Measurements from ENCODE around the gene PILRA.
"Not testable (repeated sequence)": the region's sequence is repeated elsewhere in the genome, so short reads cannot be mapped to it uniquely, and the experiment has no call there.

Gene PILRA

DNA sequence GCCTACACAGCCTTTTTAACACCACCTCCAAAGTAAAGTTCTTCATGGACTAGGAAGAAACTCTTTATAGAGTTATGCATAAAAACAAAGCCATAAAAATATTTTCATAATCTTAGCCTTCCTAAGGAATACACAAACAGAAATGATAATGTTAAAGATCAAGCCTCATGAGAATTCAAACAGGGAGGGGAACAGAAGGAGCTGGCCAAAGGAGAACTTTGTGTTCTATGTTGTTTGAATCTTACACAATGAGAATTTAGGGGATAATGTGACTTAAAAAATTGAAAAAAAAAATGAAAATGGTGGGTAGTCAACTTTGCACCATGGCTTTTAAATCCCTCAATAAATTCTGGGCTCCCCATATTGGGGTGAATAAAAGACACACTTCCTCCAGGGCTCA, 24.5 kb upstream of the PILRA start:
- Histone ChIP-seq H2AK5ac (ENCODE audit: low read length, severe bottlenecking) (no peak overlapping the region), H2BK12ac (ENCODE audit: low read length in 2 of 2) (no peak overlapping the region), H3K23ac (ENCODE audit: low read length in 2 of 2) (no peak overlapping the region), H3K4me2 (ENCODE audit: low read length, poor library complexity, severe bottlenecking) (no peak overlapping the region), H3K9ac (ENCODE audit: low read length) (no peak overlapping the region), H3K27me3 (ENCODE audit: control insufficient read depth in 1 of 2, insufficient read depth in 1 of 2, low read length in 2 of 2) (no peaks in the 10 kb centered on the region), H3K27ac (ENCODE audit: low read length, poor library complexity, severe bottlenecking) (no peak overlapping the region), H3K36me3 (ENCODE audit: control insufficient read depth in 1 of 2, insufficient read depth in 2 of 2, low read depth in 1 of 2, low read length in 2 of 2) (peaks cover 58 to 62% of the 10 kb centered on the region in 2 experiments), H2BK120ac (ENCODE audit: low read depth, low read length) (no peak overlapping the region), H4K91ac (ENCODE audit: low read length) (no peak overlapping the region), H3K79me1 (replicated peaks; ENCODE audit: low read length, poor library complexity, severe bottlenecking) (peaks cover 42% of the 10 kb centered on the region), H3K4me1 (ENCODE audit: control insufficient read depth, insufficient read depth, low read depth, low read length) (peaks cover 6% of the 10 kb centered on the region), H3K18ac (ENCODE audit: low read depth in 1 of 2, low read length in 2 of 2) (no peak overlapping the region), H2AFZ (ENCODE audit: low read depth, low read length) (no peak overlapping the region), H3K4me3 (ENCODE audit: insufficient read depth in 1 of 2, low read depth in 1 of 2, low read length in 2 of 2) (no peak overlapping the region), H3K14ac (ENCODE audit: low read length in 2 of 2) (no peak overlapping the region), H2BK5ac (ENCODE audit: low read depth, low read length, poor library complexity, severe bottlenecking) (no peak overlapping the region), H3K4ac (ENCODE audit: low read depth in 1 of 2, low read length in 2 of 2) (no peak overlapping the region), H4K8ac (ENCODE audit: low read length) (no peak overlapping the region), H2BK15ac (ENCODE audit: low read depth, poor library complexity, severe bottlenecking) (no peak overlapping the region), H3K9me3 (ENCODE audit: control insufficient read depth, low read length) (no peaks in the 10 kb centered on the region)
- no peak for DNase-seq

DNA sequence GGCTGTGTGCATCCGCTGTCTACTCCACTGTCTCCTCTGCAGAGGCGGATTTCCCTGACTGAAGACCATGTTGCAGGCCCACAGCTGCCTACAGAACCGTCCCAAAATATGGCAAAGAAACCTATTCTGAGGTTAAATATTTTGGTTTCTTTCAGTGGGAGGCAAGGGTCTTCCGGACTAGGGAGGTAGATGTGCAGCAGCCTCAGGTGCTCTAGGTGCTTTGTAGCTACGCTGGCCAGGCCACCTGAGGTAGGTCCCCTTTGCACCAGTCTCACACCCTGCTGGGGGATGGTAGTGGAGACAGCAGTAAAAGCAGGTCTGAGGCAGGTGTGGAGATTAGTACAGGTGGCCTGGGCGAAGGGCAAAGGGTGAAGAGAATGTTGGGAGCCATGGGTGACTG, 23.5 kb upstream of the PILRA start:
- Histone ChIP-seq H3K9me3 (ENCODE audit: control insufficient read depth, low read length) (no peaks in the 10 kb centered on the region), H4K8ac (ENCODE audit: low read length) (peak overlapping the region; percentile 27), H2AFZ (ENCODE audit: low read depth, low read length) (no peak overlapping the region), H3K23ac (ENCODE audit: low read length in 2 of 2) (no peak overlapping the region), H3K4me2 (ENCODE audit: low read length, poor library complexity, severe bottlenecking) (no peak overlapping the region), H2AK5ac (ENCODE audit: low read length, severe bottlenecking) (no peak overlapping the region), H2BK5ac (ENCODE audit: low read depth, low read length, poor library complexity, severe bottlenecking) (no peak overlapping the region), H3K4ac (ENCODE audit: low read depth in 1 of 2, low read length in 2 of 2) (no peak overlapping the region), H4K91ac (ENCODE audit: low read length) (peak overlapping the region; percentile 32), H2BK15ac (ENCODE audit: low read depth, poor library complexity, severe bottlenecking) (no peak overlapping the region), H3K27ac (ENCODE audit: low read length, poor library complexity, severe bottlenecking) (no peak overlapping the region), H3K4me3 (ENCODE audit: insufficient read depth in 1 of 2, low read depth in 1 of 2, low read length in 2 of 2) (no peak overlapping the region), H3K4me1 (ENCODE audit: control insufficient read depth, insufficient read depth, low read depth, low read length) (peaks cover 1% of the 10 kb centered on the region), H3K27me3 (ENCODE audit: control insufficient read depth in 1 of 2, insufficient read depth in 1 of 2, low read length in 2 of 2) (no peaks in the 10 kb centered on the region), H2BK12ac (ENCODE audit: low read length in 2 of 2) (no peak overlapping the region), H3K36me3 (ENCODE audit: control insufficient read depth in 1 of 2, insufficient read depth in 2 of 2, low read depth in 1 of 2, low read length in 2 of 2) (peaks cover 66 to 71% of the 10 kb centered on the region in 2 experiments), H3K18ac (ENCODE audit: low read depth in 1 of 2, low read length in 2 of 2) (no peak overlapping the region), H3K9ac (ENCODE audit: low read length) (no peak overlapping the region), H3K14ac (ENCODE audit: low read length in 2 of 2) (no peak overlapping the region), H2BK120ac (ENCODE audit: low read depth, low read length) (no peak overlapping the region), H3K79me1 (replicated peaks; ENCODE audit: low read length, poor library complexity, severe bottlenecking) (peaks cover 46% of the 10 kb centered on the region)
- DNase-seq: no peak
- over 99% methylated on average over 6 of the region's 6 CpGs for WGBS

DNA sequence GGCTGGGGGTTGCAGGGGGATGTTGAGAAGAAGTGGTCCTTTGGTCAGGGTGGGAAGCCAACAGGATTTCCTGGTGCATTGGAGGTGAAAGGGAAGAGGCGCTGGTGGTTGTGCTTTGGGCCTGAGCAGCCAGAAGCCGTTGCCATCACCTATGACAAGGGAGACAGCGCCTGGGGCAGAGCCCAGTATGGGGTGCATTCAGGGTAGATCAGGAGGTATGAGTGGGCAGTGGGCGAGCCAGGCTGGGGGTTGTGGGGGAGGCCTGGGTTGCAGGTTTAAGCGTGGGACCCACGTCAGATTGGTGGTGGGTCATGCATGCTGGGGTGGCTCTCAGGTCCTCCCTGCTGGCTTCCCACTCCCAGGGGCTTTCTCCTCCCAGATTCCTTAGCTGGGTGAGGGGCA, 21.6 kb upstream of the PILRA start:
- Histone ChIP-seq H3K4me3 (ENCODE audit: insufficient read depth in 1 of 2, low read depth in 1 of 2, low read length in 2 of 2) (no peak overlapping the region), H2BK120ac (ENCODE audit: low read depth, low read length) (no peak overlapping the region)
- DNase-seq: no peak

DNA sequence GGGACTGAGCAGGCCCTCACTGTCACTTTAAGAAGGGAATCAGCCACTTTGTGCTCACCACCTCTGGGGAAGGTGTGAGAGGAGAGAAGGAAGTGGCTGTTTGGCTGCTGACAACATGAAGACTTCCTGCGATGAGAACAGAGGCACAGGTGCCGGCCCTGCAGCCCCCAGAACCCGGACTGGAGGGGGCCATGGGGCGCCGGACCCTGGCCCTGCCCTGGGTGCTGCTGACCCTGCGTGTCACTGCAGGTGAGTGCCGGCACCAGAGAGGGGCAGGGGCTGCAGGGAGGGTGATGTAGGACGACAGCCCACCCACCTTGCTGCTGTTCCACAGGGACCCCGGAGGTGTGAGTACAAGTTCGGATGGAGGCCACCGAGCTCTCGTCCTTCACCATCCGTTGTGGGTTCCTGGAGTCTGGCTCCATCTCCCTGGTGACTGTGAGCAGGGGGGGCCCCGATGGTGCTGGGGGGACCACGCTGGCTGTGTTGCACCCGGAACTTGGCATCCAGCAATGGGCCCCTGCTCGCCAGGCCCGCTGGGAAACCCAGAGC, 21.0 kb upstream of the PILRA start:
- H3K4me1 ChIP-seq (ENCODE audit: control insufficient read depth, insufficient read depth, low read depth, low read length); H2BK120ac ChIP-seq (ENCODE audit: low read depth, low read length); H2BK12ac ChIP-seq (ENCODE audit: low read length in 2 of 2); H3K27me3 ChIP-seq (ENCODE audit: control insufficient read depth in 1 of 2, insufficient read depth in 1 of 2, low read length in 2 of 2); H2BK5ac ChIP-seq (ENCODE audit: low read depth, low read length, poor library complexity, severe bottlenecking); H3K9ac ChIP-seq (ENCODE audit: low read length); H3K4ac ChIP-seq (ENCODE audit: low read depth in 1 of 2, low read length in 2 of 2); H3K18ac ChIP-seq (ENCODE audit: low read depth in 1 of 2, low read length in 2 of 2); H4K8ac ChIP-seq (ENCODE audit: low read length); H3K9me3 ChIP-seq (ENCODE audit: control insufficient read depth, low read length); H3K23ac ChIP-seq (ENCODE audit: low read length in 2 of 2); H2AK5ac ChIP-seq (ENCODE audit: low read length, severe bottlenecking); H4K91ac ChIP-seq (ENCODE audit: low read length); DNase-seq; H3K4me3 ChIP-seq (ENCODE audit: insufficient read depth in 1 of 2, low read depth in 1 of 2, low read length in 2 of 2); H3K4me2 ChIP-seq (ENCODE audit: low read length, poor library complexity, severe bottlenecking); H2BK15ac ChIP-seq (ENCODE audit: low read depth, poor library complexity, severe bottlenecking); H3K14ac ChIP-seq (ENCODE audit: low read length in 2 of 2); H2AFZ ChIP-seq (ENCODE audit: low read depth, low read length); H3K27ac ChIP-seq (ENCODE audit: low read length, poor library complexity, severe bottlenecking): not testable (repeated sequence)
- Histone ChIP-seq H3K79me1 (replicated peaks; ENCODE audit: low read length, poor library complexity, severe bottlenecking) (peaks cover 40% of the 10 kb centered on the region), H3K36me3 (ENCODE audit: control insufficient read depth in 1 of 2, insufficient read depth in 2 of 2, low read depth in 1 of 2, low read length in 2 of 2) (peaks cover 72 to 89% of the 10 kb centered on the region in 2 experiments)
- WGBS: 97% methylated on average over 17 of the region's 18 CpGs

More for the DNA sequence above, 21.6 kb upstream of the PILRA start:
- Histone ChIP-seq H3K18ac (ENCODE audit: low read depth in 1 of 2, low read length in 2 of 2) (no peak overlapping the region), H3K4me2 (ENCODE audit: low read length, poor library complexity, severe bottlenecking) (no peak overlapping the region), H2BK15ac (ENCODE audit: low read depth, poor library complexity, severe bottlenecking) (no peak overlapping the region), H3K27ac (ENCODE audit: low read length, poor library complexity, severe bottlenecking) (no peak overlapping the region), H3K14ac (ENCODE audit: low read length in 2 of 2) (no peak overlapping the region), H3K4ac (ENCODE audit: low read depth in 1 of 2, low read length in 2 of 2) (no peak overlapping the region), H3K4me1 (ENCODE audit: control insufficient read depth, insufficient read depth, low read depth, low read length) (peaks cover 7% of the 10 kb centered on the region), H2AFZ (ENCODE audit: low read depth, low read length) (no peak overlapping the region), H3K36me3 (ENCODE audit: control insufficient read depth in 1 of 2, insufficient read depth in 2 of 2, low read depth in 1 of 2, low read length in 2 of 2) (peaks cover 72 to 86% of the 10 kb centered on the region in 2 experiments), H3K23ac (ENCODE audit: low read length in 2 of 2) (no peak overlapping the region), H2BK12ac (ENCODE audit: low read length in 2 of 2) (no peak overlapping the region), H3K27me3 (ENCODE audit: control insufficient read depth in 1 of 2, insufficient read depth in 1 of 2, low read length in 2 of 2) (no peaks in the 10 kb centered on the region), H3K9me3 (ENCODE audit: control insufficient read depth, low read length) (no peaks in the 10 kb centered on the region), H2BK5ac (ENCODE audit: low read depth, low read length, poor library complexity, severe bottlenecking) (no peak overlapping the region), H4K8ac (ENCODE audit: low read length) (no peak overlapping the region), H3K9ac (ENCODE audit: low read length) (no peak overlapping the region), H4K91ac (ENCODE audit: low read length) (no peak overlapping the region), H3K79me1 (replicated peaks; ENCODE audit: low read length, poor library complexity, severe bottlenecking) (peaks cover 45% of the 10 kb centered on the region), H2AK5ac (ENCODE audit: low read length, severe bottlenecking) (no peak overlapping the region)
- WGBS: 97% methylated on average over 4 of the region's 6 CpGs
